Caco-2 (cell line): Measurements from ENCODE around the gene FNDC8. TPM values are rescaled to one million over a fixed set of nuclear protein-coding genes. Genes with fewer than 3 reads are reported as not detected.

Source experiments
- BruUV-seq: library from RNA; stranded (reverse); fragments of 400-500 nt; replicated peaks from 2 replicates; lab custom pipeline; 2021; lab: Mats Ljungman, UMichigan
- CTCF ChIA-PET: fragments of 300-600 bp; sonication (Branson Sonifier 250); formaldehyde crosslinking; loops from one replicate; lab custom pipeline; 2022; ENCODE audit warnings: antibody characterized with exemption; lab: Charles Lee
- POLR2A ChIA-PET: fragments of 300-600 bp; sonication (Branson Sonifier 250); formaldehyde crosslinking; loops from one replicate; lab custom pipeline; 2022; ENCODE audit warnings: antibody characterized with exemption; lab: Charles Lee
- DNase-seq, 2 experiments: peaks; one replicate each; pipeline versions ENCODE4 v3.0.0 to v3.0.0-alpha.2; 2020 to 2022
- H3K27me3 ChIP-seq: replicated peaks from 2 replicates; pipeline ENCODE4 v1.6.0; 2011; ENCODE audit warnings: low read length; ENCODE audit not compliant: control insufficient read depth, insufficient read depth
- H3K36me3 ChIP-seq: 2 replicates; pipeline ENCODE4 v1.5.1; 2011; ENCODE audit warnings: low read length; ENCODE audit not compliant: control insufficient read depth, insufficient read depth
- H3K4me1 ChIP-seq: fragments of 250-450 bp; sonication (Bioruptor Pico); 2 replicates; pipeline ENCODE4 v1.5.1; 2020; ENCODE audit warnings: mild to moderate bottlenecking
- H3K4me3 ChIP-seq: 2 replicates; pipeline ENCODE4 v1.5.1; 2011; ENCODE audit warnings: low read depth, mild to moderate bottlenecking, control low read depth, low read length
- H3K9me3 ChIP-seq: fragments of 250-450 bp; sonication (Bioruptor Pico); 2 replicates; pipeline ENCODE4 v1.5.1; 2020; ENCODE audit warnings: mild to moderate bottlenecking, moderate library complexity
- H3K27ac Mint-ChIP-seq: one replicate; pipeline ENCODE4 v1.8.0; 2022; ENCODE audit warnings: mixed read lengths; ENCODE audit not compliant: unreplicated experiment
- H3K27me3 Mint-ChIP-seq: one replicate; pipeline ENCODE4 v1.8.0; 2022; ENCODE audit warnings: mixed read lengths; ENCODE audit not compliant: insufficient read depth, unreplicated experiment
- H3K36me3 Mint-ChIP-seq: one replicate; pipeline ENCODE4 v1.8.0; 2022; ENCODE audit warnings: mild to moderate bottlenecking, mixed read lengths; ENCODE audit not compliant: insufficient read depth, unreplicated experiment
- H3K4me1 Mint-ChIP-seq: one replicate; pipeline ENCODE4 v1.8.0; 2022; ENCODE audit warnings: low read depth, mixed read lengths; ENCODE audit not compliant: unreplicated experiment
- H3K4me3 Mint-ChIP-seq: one replicate; pipeline ENCODE4 v1.8.0; 2022; ENCODE audit warnings: mild to moderate bottlenecking, moderate library complexity, mixed read lengths; ENCODE audit not compliant: unreplicated experiment
- H3K9me3 Mint-ChIP-seq: one replicate; pipeline ENCODE4 v1.8.0; 2022; ENCODE audit warnings: mixed read lengths; ENCODE audit not compliant: unreplicated experiment
- intact Hi-C: fragments of 100-400 bp; cut with micrococcal nuclease; formaldehyde crosslinking; loops from one replicate; pipeline ENCODE4 v1.10.0; 2022; ENCODE audit not compliant: unreplicated experiment
- total RNA-seq: library from RNA; stranded (reverse); gene quantifications from 2 replicates; pipeline ENCODE4 v1.2.3, GENCODE V29; 2022
- TF ChIP-seq, protein P1 (sequence below), 2 experiments: fragments of 200-600 bp in 1 of 2; IDR thresholded peaks; 1 replicate in 1 of 2; 2 replicates in 1 of 2; pipeline versions ENCODE4 v1.5.1 to v1.8.0; 2011 to 2022; ENCODE audit warnings: antibody characterized with exemption in 1 of 2, control low read depth in 1 of 2, inconsistent platforms in 1 of 2, low read depth in 1 of 2, low read length in 1 of 2, mild to moderate bottlenecking in 1 of 2, moderate library complexity in 1 of 2; ENCODE audit not compliant: insufficient read depth in 1 of 2, severe bottlenecking in 1 of 2, unreplicated experiment in 1 of 2

FNDC8 gene
- total RNA-seq, 1 experiment from 2014 or later: not detected

DNA sequence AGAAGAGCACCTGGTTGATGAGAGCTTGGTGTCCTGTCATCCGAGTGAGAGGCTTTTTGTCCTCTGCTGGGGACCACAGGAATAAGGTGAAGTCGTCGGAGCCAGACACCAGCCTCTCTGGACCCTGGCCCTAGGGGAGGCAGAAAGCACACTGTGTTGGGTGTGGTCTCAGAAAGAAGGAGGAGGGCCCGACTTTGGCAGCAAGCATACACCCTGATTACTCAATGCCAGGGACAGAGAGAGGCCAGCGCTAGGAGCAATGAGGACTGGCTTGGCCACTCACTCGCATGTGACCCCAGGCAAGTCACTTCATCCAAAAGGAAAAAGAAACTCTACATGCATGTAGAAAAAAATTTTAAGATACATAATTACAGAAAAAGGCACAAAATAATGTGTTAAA is 13.9 kb downstream of the FNDC8 start:
- no peak for DNase-seq
- H3K27ac Mint-ChIP-seq: no peak overlapping the region
- H3K27me3 Mint-ChIP-seq: no peaks in the 10 kb centered on the region
- peaks cover 67% of the 10 kb centered on the region for H3K36me3 Mint-ChIP-seq
- intact Hi-C loops: no loop called here
- H3K9me3 Mint-ChIP-seq: no peaks in the 10 kb centered on the region
- ChIA-PET CTCF (no interaction called here), POLR2A (no interaction called here)
- no peaks in the 10 kb centered on the region for H3K4me1 Mint-ChIP-seq
- no peaks in the 10 kb centered on the region for H3K4me1 ChIP-seq
- no peak overlapping the region for H3K4me3 Mint-ChIP-seq
- no peaks in the 10 kb centered on the region for H3K27me3 ChIP-seq
- H3K4me3 ChIP-seq: no peak overlapping the region
- no peaks in the 10 kb centered on the region for H3K9me3 ChIP-seq
- peaks cover 10% of the 10 kb centered on the region for H3K36me3 ChIP-seq
- TF ChIP-seq, protein P1, sequence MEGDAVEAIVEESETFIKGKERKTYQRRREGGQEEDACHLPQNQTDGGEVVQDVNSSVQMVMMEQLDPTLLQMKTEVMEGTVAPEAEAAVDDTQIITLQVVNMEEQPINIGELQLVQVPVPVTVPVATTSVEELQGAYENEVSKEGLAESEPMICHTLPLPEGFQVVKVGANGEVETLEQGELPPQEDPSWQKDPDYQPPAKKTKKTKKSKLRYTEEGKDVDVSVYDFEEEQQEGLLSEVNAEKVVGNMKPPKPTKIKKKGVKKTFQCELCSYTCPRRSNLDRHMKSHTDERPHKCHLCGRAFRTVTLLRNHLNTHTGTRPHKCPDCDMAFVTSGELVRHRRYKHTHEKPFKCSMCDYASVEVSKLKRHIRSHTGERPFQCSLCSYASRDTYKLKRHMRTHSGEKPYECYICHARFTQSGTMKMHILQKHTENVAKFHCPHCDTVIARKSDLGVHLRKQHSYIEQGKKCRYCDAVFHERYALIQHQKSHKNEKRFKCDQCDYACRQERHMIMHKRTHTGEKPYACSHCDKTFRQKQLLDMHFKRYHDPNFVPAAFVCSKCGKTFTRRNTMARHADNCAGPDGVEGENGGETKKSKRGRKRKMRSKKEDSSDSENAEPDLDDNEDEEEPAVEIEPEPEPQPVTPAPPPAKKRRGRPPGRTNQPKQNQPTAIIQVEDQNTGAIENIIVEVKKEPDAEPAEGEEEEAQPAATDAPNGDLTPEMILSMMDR (IDR thresholded peaks at IDR 0.05; ENCODE audit: insufficient read depth in 1 of 2, low read depth in 1 of 2, low read length in 1 of 2, severe bottlenecking in 1 of 2, unreplicated experiment in 1 of 2): no peak
- BruUV-seq: no TSS peak

DNA sequence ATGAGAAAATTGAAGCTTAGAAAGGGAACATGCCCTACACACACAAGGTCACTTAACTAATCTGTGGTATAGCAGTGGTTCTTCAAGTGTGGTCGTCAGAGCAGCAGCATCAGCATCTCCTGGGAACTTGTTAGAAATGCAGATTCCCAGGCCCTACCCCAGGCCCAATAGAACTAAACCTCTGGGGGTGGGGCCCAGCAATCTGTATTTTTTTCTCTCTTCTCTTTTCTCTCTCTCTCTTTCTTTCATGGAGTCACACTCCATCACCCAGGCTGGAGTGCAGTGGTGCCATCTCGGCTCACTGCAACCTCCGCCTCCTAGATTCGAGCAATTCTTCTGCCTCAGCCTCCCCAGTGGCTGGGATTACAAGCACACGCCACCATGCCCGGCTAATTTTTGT is 16.8 kb downstream of the FNDC8 start:
- H3K27me3 ChIP-seq: no peaks in the 10 kb centered on the region
- H3K36me3 Mint-ChIP-seq: peaks cover 53% of the 10 kb centered on the region
- intact Hi-C loops: no loop called here

DNA sequence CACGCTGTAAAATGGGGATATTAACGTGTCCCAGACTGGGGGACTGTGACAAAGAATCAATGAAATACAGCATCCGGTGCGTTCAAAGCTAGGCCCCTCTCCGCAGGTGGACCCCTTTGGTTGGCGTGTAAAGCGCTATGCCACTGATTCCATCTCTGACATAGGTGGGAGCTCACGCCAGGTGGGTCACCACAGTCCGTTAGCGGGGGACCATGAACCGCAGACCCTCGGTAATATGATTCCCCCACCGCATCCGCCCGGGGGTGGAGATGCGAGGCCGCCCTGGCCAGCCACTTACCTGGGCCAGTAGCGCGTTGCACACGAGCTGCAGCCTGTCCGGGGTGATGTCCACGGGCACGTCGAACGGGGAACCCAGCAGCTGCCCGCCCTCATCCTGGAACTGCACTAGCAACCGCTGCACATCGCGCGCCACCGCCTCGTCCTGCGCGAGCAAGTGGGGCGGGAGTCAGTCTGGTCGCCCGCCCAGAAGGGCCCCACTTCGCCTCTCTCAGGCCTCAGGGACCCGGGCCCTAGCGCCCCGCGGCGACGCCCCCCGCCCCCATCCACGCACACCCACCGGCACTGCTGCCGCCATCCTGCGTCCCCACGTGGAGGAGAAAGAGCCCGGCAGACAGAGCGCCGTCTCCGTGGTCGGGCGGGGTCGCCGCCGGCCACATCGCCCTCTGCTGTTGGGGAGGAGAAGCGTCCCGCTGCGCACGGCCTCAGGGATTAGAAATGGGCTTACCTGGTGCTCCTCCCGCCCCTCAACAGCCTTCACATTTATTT is 20.5 kb downstream of the FNDC8 start, which contains the start of gene NLE1:
TSS of gene NLE1 (minus strand) at position 623 of the 786 bp plus-strand sequence. CDS start at position 595, 28 bp downstream.
- no peak within 1 kb of the TSS for H3K27ac Mint-ChIP-seq
- ChIA-PET CTCF (no interaction called here), POLR2A (interaction anchor here (1.1 kb wide), 1 partner anchor 78 kb away, joined by 3 read pairs; the partner anchor contains the start of gene RFFL)
- no peaks in the 10 kb centered on the region for H3K9me3 Mint-ChIP-seq
- Histone ChIP-seq H3K4me3 (peak within 1 kb of the TSS; percentile 100), H3K4me1 (no peaks in the 10 kb centered on the region), H3K36me3 (peaks cover 2% of the 10 kb centered on the region), H3K27me3 (no peaks in the 10 kb centered on the region), H3K9me3 (no peaks in the 10 kb centered on the region)
- peaks cover 17% of the 10 kb centered on the region for H3K36me3 Mint-ChIP-seq
- H3K27me3 Mint-ChIP-seq: peaks cover 3% of the 10 kb centered on the region
- TSS peak; percentile 77 for BruUV-seq
- peak within 1 kb of the TSS; percentile 75 for H3K4me3 Mint-ChIP-seq
- intact Hi-C loops: no loop called here
- TF ChIP-seq, protein P1 (IDR thresholded peaks at IDR 0.05; ENCODE audit: insufficient read depth in 1 of 2, low read depth in 1 of 2, low read length in 1 of 2, severe bottlenecking in 1 of 2, unreplicated experiment in 1 of 2): peak; percentile 92 to 98
- no peaks in the 10 kb centered on the region for H3K4me1 Mint-ChIP-seq
- DNase-seq: peak; percentile 86 to 93

More for the DNA sequence above, 16.8 kb downstream of the FNDC8 start:
- Mint-ChIP-seq H3K27me3 (no peaks in the 10 kb centered on the region), H3K4me1 (no peaks in the 10 kb centered on the region), H3K9me3 (no peaks in the 10 kb centered on the region), H3K4me3 (no peak overlapping the region), H3K27ac (no peak overlapping the region)
- ChIA-PET CTCF (interaction anchor here (0.6 kb wide), 1 partner anchor 625 kb away, joined by 3 read pairs; no protein-coding TSS in a partner anchor), POLR2A (no interaction called here)
- BruUV-seq: no TSS peak
- peaks cover 9% of the 10 kb centered on the region for H3K36me3 ChIP-seq
- no peak for DNase-seq
- H3K4me3 ChIP-seq: no peak overlapping the region
- H3K9me3 ChIP-seq: no peaks in the 10 kb centered on the region
- TF ChIP-seq, protein P1 (IDR thresholded peaks at IDR 0.05; ENCODE audit: insufficient read depth in 1 of 2, low read depth in 1 of 2, low read length in 1 of 2, severe bottlenecking in 1 of 2, unreplicated experiment in 1 of 2): no peak
- no peaks in the 10 kb centered on the region for H3K4me1 ChIP-seq
